ENCODE results near the gene PEA15. TPM values are rescaled to one million over a fixed set of nuclear protein-coding genes. Genes with fewer than 3 reads are reported as not detected.

The PEA15 gene
- total RNA-seq, 1 donor from 2014 or later: 57.8 TPM

DNA sequence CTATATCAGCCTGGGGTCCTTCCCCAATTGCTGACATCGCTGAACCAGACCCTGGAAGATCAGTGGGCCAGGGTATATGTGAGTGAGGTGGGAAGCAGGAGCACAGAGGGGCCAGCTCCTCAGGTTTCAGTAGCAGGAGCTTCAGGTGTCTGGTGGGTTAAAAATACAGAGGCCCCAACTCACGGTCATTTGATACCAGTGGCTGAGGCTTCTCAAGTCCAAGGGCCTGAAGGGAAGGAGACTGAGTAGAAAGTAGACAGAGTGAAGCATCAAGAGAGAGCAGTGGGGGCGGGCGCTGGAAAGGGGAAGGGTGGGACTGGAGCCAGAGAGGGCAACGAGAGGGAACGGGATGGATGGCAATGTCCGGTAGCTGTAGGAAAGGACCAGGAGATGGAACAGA lies 16.8 kb upstream of the PEA15 start:
- no peak overlapping the region for H3K4me3 ChIP-seq (ENCODE audit: low read depth, low read length)
- TF ChIP-seq, protein P1, sequence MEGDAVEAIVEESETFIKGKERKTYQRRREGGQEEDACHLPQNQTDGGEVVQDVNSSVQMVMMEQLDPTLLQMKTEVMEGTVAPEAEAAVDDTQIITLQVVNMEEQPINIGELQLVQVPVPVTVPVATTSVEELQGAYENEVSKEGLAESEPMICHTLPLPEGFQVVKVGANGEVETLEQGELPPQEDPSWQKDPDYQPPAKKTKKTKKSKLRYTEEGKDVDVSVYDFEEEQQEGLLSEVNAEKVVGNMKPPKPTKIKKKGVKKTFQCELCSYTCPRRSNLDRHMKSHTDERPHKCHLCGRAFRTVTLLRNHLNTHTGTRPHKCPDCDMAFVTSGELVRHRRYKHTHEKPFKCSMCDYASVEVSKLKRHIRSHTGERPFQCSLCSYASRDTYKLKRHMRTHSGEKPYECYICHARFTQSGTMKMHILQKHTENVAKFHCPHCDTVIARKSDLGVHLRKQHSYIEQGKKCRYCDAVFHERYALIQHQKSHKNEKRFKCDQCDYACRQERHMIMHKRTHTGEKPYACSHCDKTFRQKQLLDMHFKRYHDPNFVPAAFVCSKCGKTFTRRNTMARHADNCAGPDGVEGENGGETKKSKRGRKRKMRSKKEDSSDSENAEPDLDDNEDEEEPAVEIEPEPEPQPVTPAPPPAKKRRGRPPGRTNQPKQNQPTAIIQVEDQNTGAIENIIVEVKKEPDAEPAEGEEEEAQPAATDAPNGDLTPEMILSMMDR (conservative IDR thresholded peaks at IDR 0.05; ENCODE audit: low read depth, low read length): no peak
- DNase-seq (ENCODE audit: low read depth): no peak

DNA sequence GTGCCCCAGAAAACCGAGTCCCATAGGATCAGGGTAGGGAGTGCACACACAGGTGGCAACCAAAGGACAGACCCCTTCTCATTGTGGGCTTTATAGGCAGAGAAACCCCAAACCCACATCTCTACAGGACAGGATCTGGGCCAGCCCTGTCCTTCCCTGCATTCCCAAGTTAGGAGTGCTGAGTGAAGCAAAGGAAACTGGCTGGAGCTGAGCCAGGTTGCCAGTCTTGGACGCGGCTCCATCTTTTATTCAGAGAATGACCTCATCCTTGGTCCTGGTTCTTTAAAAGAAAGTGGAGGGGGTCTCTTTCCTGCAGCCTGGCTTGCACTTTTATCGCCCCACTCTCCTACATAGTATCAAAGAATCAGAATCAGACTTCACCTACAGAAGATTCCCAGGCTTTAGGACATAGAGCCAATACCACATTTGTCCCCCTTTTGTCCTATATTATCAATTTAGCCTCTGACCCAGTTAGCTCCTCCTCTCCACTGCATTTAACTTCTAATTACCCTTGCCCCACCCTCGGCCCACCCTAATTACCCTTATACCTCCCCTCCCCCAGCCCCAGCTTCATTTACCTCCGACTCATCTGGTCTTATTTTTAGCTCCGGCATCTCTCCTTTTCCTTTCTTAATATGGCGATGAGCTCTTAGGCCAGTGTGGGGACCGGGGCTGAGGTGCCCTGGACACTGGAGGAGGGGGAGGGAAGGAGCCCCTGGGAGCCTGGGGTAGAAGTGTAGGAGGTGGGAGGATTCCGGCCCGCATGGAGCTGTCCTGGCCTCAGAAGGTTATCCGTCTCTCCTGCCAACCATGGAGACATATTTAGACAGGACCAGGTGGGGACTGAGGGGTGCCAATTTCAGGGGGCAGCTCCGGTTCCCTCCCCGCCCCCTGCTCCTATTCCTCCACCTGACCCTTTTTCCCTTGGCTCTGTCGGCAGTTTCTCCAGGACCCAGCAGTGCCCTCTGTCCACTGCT lies 15.2 kb upstream of the PEA15 start, which contains the start of gene CASQ1:
Gene CASQ1, plus strand, starts transcription at position 927 of the 977 bp plus-strand sequence. CDS start 177 bp downstream, outside the sequence.
- TF ChIP-seq, protein P1 (conservative IDR thresholded peaks at IDR 0.05; ENCODE audit: low read depth, low read length): no peak
- no peak within 1 kb of the TSS for H3K4me3 ChIP-seq (ENCODE audit: low read depth, low read length)
- DNase-seq (ENCODE audit: low read depth): no peak

DNA sequence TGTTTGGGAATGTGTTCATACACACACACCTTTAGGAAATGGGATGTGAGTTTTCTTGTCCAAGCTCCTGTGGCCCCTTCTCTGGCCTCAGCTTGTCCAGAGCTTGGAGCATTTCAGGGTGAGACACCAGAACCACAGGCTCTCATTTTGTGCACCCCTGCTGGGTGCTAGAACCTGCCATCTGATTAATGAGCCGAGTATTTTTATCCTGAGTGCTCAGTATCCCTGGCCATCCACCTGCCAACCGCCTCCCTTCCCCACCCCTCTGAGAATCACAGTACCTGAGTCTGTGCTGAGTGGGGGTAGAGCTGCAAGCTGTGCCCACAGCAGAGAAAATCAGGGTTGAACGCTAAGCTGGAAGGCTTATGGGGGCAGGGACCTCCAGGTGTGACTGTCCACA lies 13.4 kb upstream of the PEA15 start:
- TF ChIP-seq, protein P1 (conservative IDR thresholded peaks at IDR 0.05; ENCODE audit: low read depth, low read length): no peak
- H3K4me3 ChIP-seq (ENCODE audit: low read depth, low read length): no peak overlapping the region
- no peak for DNase-seq (ENCODE audit: low read depth)

DNA sequence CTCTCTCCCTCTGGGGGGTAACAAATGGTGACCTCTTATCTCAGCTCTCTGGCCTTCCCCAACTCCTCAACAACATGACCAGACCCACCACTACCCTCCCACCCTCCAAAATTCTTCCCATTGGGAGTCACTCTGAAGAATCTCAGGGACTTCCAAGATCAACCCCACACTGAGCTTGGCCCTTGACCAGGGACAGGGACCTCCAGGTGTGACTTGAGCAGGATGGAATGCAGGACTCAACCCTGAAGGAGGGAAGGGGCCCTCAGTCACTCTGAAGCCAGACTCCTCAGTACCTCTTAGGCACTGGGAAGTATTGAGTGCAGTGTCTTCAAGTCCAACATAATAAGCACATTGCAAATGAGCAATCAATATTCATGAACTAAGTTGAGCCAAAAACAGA lies 12.9 kb upstream of the PEA15 start:
- DNase-seq (ENCODE audit: low read depth): no peak
- no peak overlapping the region for H3K4me3 ChIP-seq (ENCODE audit: low read depth, low read length)
- TF ChIP-seq, protein P1 (conservative IDR thresholded peaks at IDR 0.05; ENCODE audit: low read depth, low read length): no peak

DNA sequence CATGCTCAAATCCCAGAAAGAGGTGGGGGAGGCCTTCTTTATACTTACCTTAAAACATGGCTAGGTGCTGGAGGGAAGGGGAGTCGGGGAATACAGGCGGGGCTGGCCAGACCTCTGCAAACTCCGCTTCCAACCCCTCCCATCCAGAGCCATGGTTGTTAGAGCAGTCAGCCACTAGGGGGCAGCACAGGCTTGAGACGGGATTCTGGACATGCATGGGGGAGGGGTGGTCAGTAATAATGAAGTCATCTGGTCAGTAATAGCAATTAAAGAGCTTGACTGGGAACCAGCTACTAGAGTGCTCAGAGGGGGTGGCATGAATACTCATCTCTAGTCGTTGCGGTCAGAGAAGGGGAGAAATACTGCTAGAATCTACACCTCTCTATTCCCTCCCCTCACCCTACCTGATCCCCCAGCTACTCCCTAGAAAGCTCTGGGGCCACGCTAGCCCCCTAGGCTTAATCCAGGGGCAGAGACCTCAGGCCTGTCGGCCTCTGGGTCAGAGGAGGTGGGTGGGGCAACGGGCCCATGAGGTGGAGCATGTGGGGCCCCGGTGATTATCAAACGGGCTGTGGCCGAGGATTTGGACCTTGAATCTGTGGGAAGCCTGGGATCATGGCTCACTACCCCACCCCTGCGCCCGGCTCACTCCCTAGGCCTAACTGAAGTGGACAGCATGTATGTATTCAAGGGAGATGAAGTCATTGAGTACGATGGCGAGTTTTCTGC lies 11.9 kb upstream of the PEA15 start:
- DNase-seq (ENCODE audit: low read depth): peak; percentile 16
- H3K4me3 ChIP-seq (ENCODE audit: low read depth, low read length): no peak overlapping the region
- TF ChIP-seq, protein P1 (conservative IDR thresholded peaks at IDR 0.05; ENCODE audit: low read depth, low read length): peak; percentile 98

DNA sequence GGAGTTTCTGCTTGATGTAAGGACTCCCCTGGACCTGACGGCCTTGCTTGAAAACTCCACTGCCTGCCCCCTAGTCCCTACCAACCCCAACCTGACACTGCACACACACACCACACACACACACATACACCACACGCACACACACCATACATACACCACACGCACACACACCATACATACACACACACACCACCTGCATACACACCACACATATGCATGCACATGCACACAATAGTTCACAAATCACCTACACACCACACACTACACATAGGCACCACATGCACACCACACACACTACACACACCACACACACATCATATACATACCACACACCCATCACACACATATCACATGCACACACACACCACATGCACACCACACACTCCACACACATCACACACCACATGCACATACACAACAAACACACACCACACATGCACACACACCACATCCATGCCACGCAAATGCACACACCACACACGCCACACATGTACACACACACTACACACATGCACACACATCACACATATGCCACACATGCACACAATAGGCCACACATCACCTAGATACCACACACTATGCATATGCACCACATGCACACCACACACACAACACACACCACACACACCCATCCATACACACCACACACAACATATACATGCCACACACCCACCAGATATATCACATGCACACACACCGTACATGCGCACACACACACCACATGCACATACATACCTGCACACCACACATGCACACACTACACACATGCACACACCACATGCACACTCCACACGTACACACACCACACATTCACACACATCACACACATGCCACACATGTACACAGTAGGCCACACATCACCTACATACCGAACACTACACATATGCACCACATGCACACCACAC lies 11.1 kb upstream of the PEA15 start:
- no peak overlapping the region for H3K4me3 ChIP-seq (ENCODE audit: low read depth, low read length)
- DNase-seq (ENCODE audit: low read depth): no peak
- TF ChIP-seq, protein P1 (conservative IDR thresholded peaks at IDR 0.05; ENCODE audit: low read depth, low read length): no peak
